Astrocyte (in vitro differentiated cells and primary cell): ENCODE results near the gene MRPS6. TPM values are rescaled to one million over a fixed set of nuclear protein-coding genes. Genes with fewer than 3 reads are reported as not detected.

ENCODE experiments used
- DNase-seq: peaks from one replicate; pipeline ENCODE4 v3.0.0-alpha.2; 2010; ENCODE audit warnings: low read depth
- FAIRE-seq: peaks from 2 replicates; lab custom pipeline; 2011; peaks lifted over from hg19 to GRCh38; lab: Jason Lieb, UNC
- H2AFZ ChIP-seq: 2 replicates; pipeline ENCODE4 v1.6.0; 2012; ENCODE audit warnings: low read depth, low read length, inconsistent platforms
- H3K27ac ChIP-seq: 2 replicates; pipeline ENCODE4 v1.5.1; 2011; ENCODE audit warnings: low read depth, low read length, inconsistent platforms
- H3K27me3 ChIP-seq: 2 replicates; pipeline ENCODE4 v1.6.0; 2011; ENCODE audit warnings: low read length, inconsistent platforms; ENCODE audit not compliant: insufficient read depth
- H3K36me3 ChIP-seq: 2 replicates; pipeline ENCODE4 v1.5.1; 2011; ENCODE audit warnings: low read length, inconsistent platforms; ENCODE audit not compliant: insufficient read depth
- H3K4me1 ChIP-seq: 2 replicates; pipeline ENCODE4 v1.5.1; 2011; ENCODE audit warnings: low read length, inconsistent platforms; ENCODE audit not compliant: insufficient read depth
- H3K4me2 ChIP-seq: 2 replicates; pipeline ENCODE4 v1.6.0; 2012; ENCODE audit warnings: low read length, inconsistent platforms
- H3K4me3 ChIP-seq: 2 replicates; pipeline ENCODE4 v1.5.1; 2011; ENCODE audit warnings: low read depth, mild to moderate bottlenecking, low read length, inconsistent platforms; ENCODE audit not compliant: insufficient read depth
- H3K79me2 ChIP-seq: 2 replicates; pipeline ENCODE4 v1.6.0; 2012; ENCODE audit warnings: mild to moderate bottlenecking, low read length, inconsistent platforms; ENCODE audit not compliant: insufficient read depth
- H3K9ac ChIP-seq: 2 replicates; pipeline ENCODE4 v1.6.0; 2012; ENCODE audit warnings: mild to moderate bottlenecking, low read length, inconsistent platforms
- H3K9me3 ChIP-seq: 2 replicates; pipeline ENCODE4 v1.5.1; 2012; ENCODE audit warnings: low read depth, mild to moderate bottlenecking, low read length, inconsistent platforms; ENCODE audit not compliant: insufficient read depth
- H4K20me1 ChIP-seq: 2 replicates; pipeline ENCODE4 v1.6.0; 2012; ENCODE audit warnings: low read length, inconsistent platforms; ENCODE audit not compliant: insufficient read depth
- H3K27ac Mint-ChIP-seq: one replicate; pipeline ENCODE4 v1.8.0; 2021; ENCODE audit warnings: mild to moderate bottlenecking, mixed read lengths; ENCODE audit not compliant: unreplicated experiment
- H3K27me3 Mint-ChIP-seq: one replicate; pipeline ENCODE4 v1.8.0; 2021; ENCODE audit warnings: low read depth, mixed read lengths; ENCODE audit not compliant: unreplicated experiment
- H3K36me3 Mint-ChIP-seq: one replicate; pipeline ENCODE4 v1.8.0; 2021; ENCODE audit warnings: low read depth, mixed read lengths; ENCODE audit not compliant: unreplicated experiment
- H3K4me1 Mint-ChIP-seq: one replicate; pipeline ENCODE4 v1.8.0; 2021; ENCODE audit warnings: low read depth, mixed read lengths; ENCODE audit not compliant: unreplicated experiment
- H3K4me3 Mint-ChIP-seq: one replicate; pipeline ENCODE4 v1.8.0; 2021; ENCODE audit warnings: mild to moderate bottlenecking, moderate library complexity, mixed read lengths; ENCODE audit not compliant: unreplicated experiment
- H3K9me3 Mint-ChIP-seq: one replicate; pipeline ENCODE4 v1.8.0; 2021; ENCODE audit warnings: mild to moderate bottlenecking, mixed read lengths; ENCODE audit not compliant: unreplicated experiment
- EZH2 ChIP-seq: IDR thresholded peaks from 2 replicates; pipeline ENCODE4 v1.6.1; 2012; ENCODE audit warnings: mild to moderate bottlenecking, low read length, inconsistent platforms; ENCODE audit not compliant: insufficient read depth
- total RNA-seq: library from RNA; stranded (reverse); gene quantifications from 2 replicates; pipeline ENCODE4 v1.2.1, GENCODE V29; 2021
- TF ChIP-seq, protein P1 (sequence below): IDR thresholded peaks from 2 replicates; pipeline ENCODE4 v1.5.1; 2011; ENCODE audit warnings: low read depth, mild to moderate bottlenecking, inconsistent platforms, low read length, moderate library complexity; ENCODE audit not compliant: insufficient read depth

MRPS6 gene
- total RNA-seq, 1 donor from 2014 or later, result 67.5 TPM

DNA sequence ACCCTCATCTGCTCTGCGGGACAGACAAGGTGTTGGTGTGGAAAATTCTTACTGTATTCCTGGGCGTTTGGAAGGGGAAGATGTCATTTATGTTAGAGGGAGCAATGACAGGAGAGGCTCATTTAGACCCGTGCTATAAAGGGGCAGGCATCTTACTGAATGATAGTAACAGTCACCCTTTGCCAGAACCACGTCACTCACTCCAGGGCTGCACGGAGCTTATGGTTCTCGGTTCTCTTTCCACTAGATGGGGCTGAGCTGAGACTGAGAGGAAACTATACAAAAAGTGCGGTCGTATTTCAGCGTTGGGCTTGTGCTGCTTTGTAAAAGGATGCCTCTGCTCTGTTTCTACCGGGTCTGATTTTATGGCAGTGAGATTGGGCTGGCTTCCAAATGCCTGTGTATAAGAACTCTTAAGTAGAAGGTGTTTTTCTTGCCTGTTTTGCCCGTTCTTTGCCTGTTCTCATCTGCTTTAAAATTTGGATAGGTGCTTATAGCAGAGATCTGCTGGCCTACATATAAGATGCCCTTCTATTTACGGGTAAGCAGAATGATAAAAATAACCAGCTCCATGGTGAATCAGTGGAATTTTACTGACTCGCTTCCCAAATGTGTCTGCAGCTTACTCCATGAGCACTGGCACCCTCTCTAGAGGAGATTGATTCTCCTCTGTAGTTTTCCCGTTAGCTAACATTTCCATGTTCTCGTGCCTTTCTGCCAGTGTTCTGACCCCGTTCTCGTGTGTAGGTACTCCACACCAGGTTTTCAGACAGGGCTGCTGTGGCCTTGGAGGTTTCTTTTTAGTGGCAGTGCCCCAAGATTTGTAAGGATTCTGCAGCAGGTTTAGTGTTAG, 55.9 kb downstream of the MRPS6 start:
- peak; percentile 63 for FAIRE-seq
- Histone ChIP-seq H2AFZ (no peak overlapping the region), H3K4me1 (peaks cover 31% of the 10 kb centered on the region), H3K36me3 (no peaks in the 10 kb centered on the region), H3K4me2 (peak overlapping the region; percentile 83), H3K4me3 (peak overlapping the region; percentile 13), H3K79me2 (peaks cover 62% of the 10 kb centered on the region), H3K9me3 (no peaks in the 10 kb centered on the region), H4K20me1 (peaks cover 50% of the 10 kb centered on the region), H3K27me3 (no peaks in the 10 kb centered on the region), H3K9ac (peak overlapping the region; percentile 46), H3K27ac (peak overlapping the region; percentile 38)
- Mint-ChIP-seq H3K27ac (peak overlapping the region; percentile 83), H3K27me3 (no peaks in the 10 kb centered on the region), H3K4me1 (peaks cover 50% of the 10 kb centered on the region), H3K36me3 (peaks cover 7% of the 10 kb centered on the region), H3K9me3 (peaks cover 2% of the 10 kb centered on the region), H3K4me3 (peak overlapping the region; percentile 36)
- peak; percentile 87 for DNase-seq
- no peak for TF ChIP-seq EZH2
- TF ChIP-seq, protein P1, sequence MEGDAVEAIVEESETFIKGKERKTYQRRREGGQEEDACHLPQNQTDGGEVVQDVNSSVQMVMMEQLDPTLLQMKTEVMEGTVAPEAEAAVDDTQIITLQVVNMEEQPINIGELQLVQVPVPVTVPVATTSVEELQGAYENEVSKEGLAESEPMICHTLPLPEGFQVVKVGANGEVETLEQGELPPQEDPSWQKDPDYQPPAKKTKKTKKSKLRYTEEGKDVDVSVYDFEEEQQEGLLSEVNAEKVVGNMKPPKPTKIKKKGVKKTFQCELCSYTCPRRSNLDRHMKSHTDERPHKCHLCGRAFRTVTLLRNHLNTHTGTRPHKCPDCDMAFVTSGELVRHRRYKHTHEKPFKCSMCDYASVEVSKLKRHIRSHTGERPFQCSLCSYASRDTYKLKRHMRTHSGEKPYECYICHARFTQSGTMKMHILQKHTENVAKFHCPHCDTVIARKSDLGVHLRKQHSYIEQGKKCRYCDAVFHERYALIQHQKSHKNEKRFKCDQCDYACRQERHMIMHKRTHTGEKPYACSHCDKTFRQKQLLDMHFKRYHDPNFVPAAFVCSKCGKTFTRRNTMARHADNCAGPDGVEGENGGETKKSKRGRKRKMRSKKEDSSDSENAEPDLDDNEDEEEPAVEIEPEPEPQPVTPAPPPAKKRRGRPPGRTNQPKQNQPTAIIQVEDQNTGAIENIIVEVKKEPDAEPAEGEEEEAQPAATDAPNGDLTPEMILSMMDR, result peak; percentile 39

DNA sequence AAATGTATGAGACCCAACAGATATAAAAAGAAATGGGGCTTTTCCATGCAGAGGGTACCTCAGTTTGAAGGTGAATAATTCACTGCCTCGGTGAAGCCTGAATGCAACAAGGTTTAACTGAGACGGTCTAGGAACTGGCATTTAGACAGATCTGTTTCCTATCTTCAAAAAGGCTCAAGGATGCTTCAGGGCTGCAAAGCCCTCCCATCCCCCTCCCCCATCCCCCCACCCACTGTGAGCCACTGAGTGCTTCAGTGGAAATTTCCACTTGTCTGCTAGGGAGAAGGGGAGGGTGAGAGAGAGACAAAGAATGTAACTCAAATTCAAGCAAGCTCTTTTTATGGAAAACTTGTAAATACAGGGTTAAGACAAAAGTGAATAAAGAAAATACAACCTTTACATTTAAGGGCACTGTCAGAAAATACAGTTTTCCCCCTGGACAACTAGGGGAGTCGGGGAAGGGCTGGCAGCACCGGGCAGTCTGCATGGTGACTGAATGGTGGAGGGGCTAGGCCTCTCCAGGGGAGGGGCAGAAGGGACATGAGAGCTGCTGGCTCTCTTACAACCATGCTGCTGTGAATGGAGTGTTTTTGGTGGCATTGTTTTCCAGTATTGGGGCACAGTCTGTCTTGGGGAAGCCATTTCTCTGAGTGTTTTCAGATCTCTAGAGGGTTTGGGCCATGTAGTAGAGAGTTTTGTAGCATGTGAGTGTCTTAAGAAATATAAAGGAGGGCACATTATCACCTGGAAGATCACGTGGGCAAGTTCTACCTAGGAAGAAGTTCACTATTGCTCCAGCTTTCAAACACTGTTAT, 56.7 kb downstream of the MRPS6 start:
- Histone ChIP-seq H3K9ac (peak overlapping the region; percentile 46), H3K4me3 (peak overlapping the region; percentile 13), H3K79me2 (peaks cover 64% of the 10 kb centered on the region), H3K27ac (peak overlapping the region; percentile 38), H2AFZ (no peak overlapping the region), H3K27me3 (no peaks in the 10 kb centered on the region), H4K20me1 (peaks cover 50% of the 10 kb centered on the region), H3K4me2 (peak overlapping the region; percentile 83), H3K9me3 (no peaks in the 10 kb centered on the region), H3K4me1 (peaks cover 31% of the 10 kb centered on the region), H3K36me3 (no peaks in the 10 kb centered on the region)
- H3K27ac Mint-ChIP-seq, result peak overlapping the region; percentile 91
- FAIRE-seq (no peak), DNase-seq (peak; percentile 14)
- peaks cover 11% of the 10 kb centered on the region for H3K36me3 Mint-ChIP-seq
- H3K4me1 Mint-ChIP-seq, result peaks cover 50% of the 10 kb centered on the region
- H3K9me3 Mint-ChIP-seq, result no peaks in the 10 kb centered on the region
- peak overlapping the region; percentile 61 for H3K4me3 Mint-ChIP-seq
- no peak for TF ChIP-seq EZH2
- TF ChIP-seq, protein P1, result no peak
- no peaks in the 10 kb centered on the region for H3K27me3 Mint-ChIP-seq
